ENCODE data around the gene MELK.
A peak's percentile ranks its signal among the peaks of the same experiment; 100 is the strongest.
"Not testable (repeated sequence)": the region's sequence is repeated elsewhere in the genome, so short reads cannot be mapped to it uniquely, and the experiment has no call there.

Gene MELK

GRCh38 chr9:36572515-36573418 is at the start of gene MELK:
TSS of gene MELK (plus strand) at chr9:36572895. CDS start at chr9:36581682, 8,787 bp downstream.
- H3K4me1 Mint-ChIP-seq (ENCODE audit: low read depth) = peaks cover 37% of the 10 kb centered on the region
- H3K27me3 Mint-ChIP-seq = no peaks in the 10 kb centered on the region
- H3K36me3 Mint-ChIP-seq (ENCODE audit: low read depth) = peaks cover 40% of the 10 kb centered on the region
- peak within 1 kb of the TSS; percentile 93 for H3K4me3 Mint-ChIP-seq
- DNase-seq = peak; percentile 93
- no peaks in the 10 kb centered on the region for H3K9me3 Mint-ChIP-seq
- peak within 1 kb of the TSS; percentile 87 for H3K27ac Mint-ChIP-seq

GRCh38 chr9:36530224-36530623 is 42.5 kb upstream of the MELK start:
- no peak for DNase-seq
- H3K27me3 Mint-ChIP-seq = no peaks in the 10 kb centered on the region
- peaks cover 2% of the 10 kb centered on the region for H3K9me3 Mint-ChIP-seq
- H3K27ac Mint-ChIP-seq = no peak overlapping the region
- no peak overlapping the region for H3K4me3 Mint-ChIP-seq
- H3K36me3 Mint-ChIP-seq (ENCODE audit: low read depth) = no peaks in the 10 kb centered on the region
- no peaks in the 10 kb centered on the region for H3K4me1 Mint-ChIP-seq (ENCODE audit: low read depth)

DNA sequence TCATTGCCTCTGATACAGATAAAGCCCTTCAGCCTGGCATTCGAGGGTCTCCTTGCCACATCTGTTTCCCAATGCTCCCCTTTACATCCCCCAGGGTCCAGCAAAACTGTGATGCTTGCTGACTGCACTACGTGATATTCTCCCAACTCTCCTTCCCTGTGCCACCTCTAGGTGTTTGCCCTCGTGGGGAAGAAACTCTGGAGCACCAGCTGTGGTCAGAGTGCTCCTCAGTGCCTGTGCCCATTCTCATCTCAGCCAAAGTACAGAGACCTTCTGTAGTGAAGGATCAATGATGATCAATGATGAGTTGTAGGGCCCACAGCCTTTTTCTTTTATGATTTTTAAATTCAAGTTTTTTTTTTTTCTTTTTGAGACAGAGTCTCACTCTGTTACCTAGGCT is 40.3 kb upstream of the MELK start:
- H3K36me3 Mint-ChIP-seq (ENCODE audit: low read depth) = no peaks in the 10 kb centered on the region
- H3K4me3 Mint-ChIP-seq = no peak overlapping the region
- H3K27me3 Mint-ChIP-seq = no peaks in the 10 kb centered on the region
- H3K27ac Mint-ChIP-seq = no peak overlapping the region
- H3K9me3 Mint-ChIP-seq = peaks cover 2% of the 10 kb centered on the region
- no peaks in the 10 kb centered on the region for H3K4me1 Mint-ChIP-seq (ENCODE audit: low read depth)
- no peak for DNase-seq

DNA sequence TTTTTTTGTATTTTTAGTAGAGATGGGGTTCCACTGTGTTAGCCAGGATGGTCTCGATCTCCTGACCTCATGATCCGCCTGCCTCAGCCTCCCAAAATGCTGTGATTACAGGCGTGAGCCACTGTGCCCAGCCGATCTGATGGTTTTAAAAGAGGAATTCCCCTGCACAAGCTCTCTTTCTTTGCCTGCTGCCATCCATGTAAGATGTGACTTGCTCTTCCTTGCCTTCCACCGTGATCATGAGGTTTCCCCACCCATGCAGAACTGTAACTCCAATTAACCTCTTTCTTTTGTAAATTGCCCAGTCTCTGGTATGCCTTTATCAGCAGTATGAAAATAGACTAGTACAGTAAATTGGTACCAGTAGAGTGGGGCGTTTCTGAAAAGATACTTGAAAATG is 39.0 kb upstream of the MELK start:
- DNase-seq; H3K4me1 Mint-ChIP-seq (ENCODE audit: low read depth); H3K36me3 Mint-ChIP-seq (ENCODE audit: low read depth); H3K9me3 Mint-ChIP-seq; H3K27me3 Mint-ChIP-seq; H3K4me3 Mint-ChIP-seq; H3K27ac Mint-ChIP-seq: not testable (repeated sequence)

GRCh38 chr9:36535107-36535506 is 37.6 kb upstream of the MELK start:
- no peak for DNase-seq
- no peak overlapping the region for H3K27ac Mint-ChIP-seq
- H3K9me3 Mint-ChIP-seq = peaks cover 2% of the 10 kb centered on the region
- H3K36me3 Mint-ChIP-seq (ENCODE audit: low read depth) = no peaks in the 10 kb centered on the region
- H3K4me1 Mint-ChIP-seq (ENCODE audit: low read depth) = peaks cover 3% of the 10 kb centered on the region
- H3K4me3 Mint-ChIP-seq = no peak overlapping the region
- no peaks in the 10 kb centered on the region for H3K27me3 Mint-ChIP-seq

DNA sequence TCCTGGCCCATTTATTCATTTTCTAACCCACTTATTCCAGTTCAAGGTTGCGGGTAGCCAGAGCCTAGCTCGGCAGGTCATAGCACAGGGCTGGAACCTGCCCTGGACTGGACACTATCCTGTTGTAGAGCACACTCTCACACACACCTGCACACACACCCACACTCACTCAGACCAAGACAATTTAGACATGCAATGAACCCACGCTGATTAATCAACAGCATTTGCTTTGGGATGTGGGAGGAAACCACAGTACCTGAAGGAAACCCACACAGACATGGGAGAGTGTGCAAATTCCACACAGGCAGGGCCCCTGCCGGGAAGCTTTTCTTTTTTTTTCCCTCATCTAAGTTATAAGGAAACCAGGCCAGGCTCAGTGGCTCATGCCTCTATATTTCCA is 34.8 kb upstream of the MELK start:
- DNase-seq = no peak
- H3K4me3 Mint-ChIP-seq = no peak overlapping the region
- no peaks in the 10 kb centered on the region for H3K36me3 Mint-ChIP-seq (ENCODE audit: low read depth)
- H3K9me3 Mint-ChIP-seq = peaks cover 2% of the 10 kb centered on the region
- peaks cover 3% of the 10 kb centered on the region for H3K4me1 Mint-ChIP-seq (ENCODE audit: low read depth)
- no peak overlapping the region for H3K27ac Mint-ChIP-seq
- no peaks in the 10 kb centered on the region for H3K27me3 Mint-ChIP-seq

DNA sequence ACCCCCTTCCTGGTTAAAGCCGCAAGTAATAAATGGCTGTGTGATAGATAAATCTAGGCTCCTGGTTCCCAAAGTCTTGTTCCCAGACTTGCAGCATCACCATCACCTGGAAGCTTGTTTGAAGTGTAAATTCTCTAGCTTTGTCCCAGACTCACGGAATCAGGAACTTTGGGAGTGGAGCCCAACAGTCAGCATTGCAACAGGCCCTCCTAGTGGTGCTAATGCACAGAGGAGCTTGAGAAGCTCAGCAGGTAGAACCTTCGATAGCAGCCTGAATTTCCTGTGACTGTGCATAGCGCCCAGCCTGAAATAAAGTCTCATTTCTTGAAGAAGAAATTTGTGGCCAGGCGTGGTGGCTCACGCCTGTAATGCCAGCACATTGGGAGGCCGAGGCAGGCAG is 30.3 kb upstream of the MELK start:
- no peaks in the 10 kb centered on the region for H3K36me3 Mint-ChIP-seq (ENCODE audit: low read depth)

GRCh38 chr9:36543916-36544315 is 28.8 kb upstream of the MELK start:
- no peak overlapping the region for H3K4me3 Mint-ChIP-seq
- H3K36me3 Mint-ChIP-seq (ENCODE audit: low read depth) = no peaks in the 10 kb centered on the region
- H3K4me1 Mint-ChIP-seq (ENCODE audit: low read depth) = peaks cover 3% of the 10 kb centered on the region
- H3K9me3 Mint-ChIP-seq = no peaks in the 10 kb centered on the region
- no peak for DNase-seq
- no peaks in the 10 kb centered on the region for H3K27me3 Mint-ChIP-seq
- H3K27ac Mint-ChIP-seq = no peak overlapping the region

More for the DNA sequence above, 30.3 kb upstream of the MELK start:
- Mint-ChIP-seq H3K27me3 (no peaks in the 10 kb centered on the region), H3K4me3 (no peak overlapping the region), H3K4me1 (ENCODE audit: low read depth) (peaks cover 3% of the 10 kb centered on the region), H3K27ac (no peak overlapping the region), H3K9me3 (no peaks in the 10 kb centered on the region)
- DNase-seq = no peak

DNA sequence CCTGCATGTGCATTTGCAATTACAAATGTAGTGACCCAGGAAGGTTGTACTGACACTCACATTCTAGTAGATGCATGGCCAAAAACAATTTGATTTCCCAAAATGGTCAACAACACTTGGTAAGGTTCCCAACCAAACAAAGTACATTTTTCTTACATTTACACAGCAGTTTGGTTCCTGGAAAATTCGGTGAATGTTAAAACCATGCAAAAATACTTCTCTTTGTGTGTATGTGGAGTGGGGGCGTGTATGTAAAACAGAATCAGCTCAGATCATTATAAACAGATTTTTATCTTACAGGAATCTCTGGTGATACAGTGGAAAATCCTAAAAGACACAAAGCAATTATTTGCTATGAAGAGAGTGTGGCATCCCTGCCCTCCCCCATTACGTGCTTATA is 25.1 kb upstream of the MELK start:
- no peaks in the 10 kb centered on the region for H3K9me3 Mint-ChIP-seq
- DNase-seq = no peak
- no peaks in the 10 kb centered on the region for H3K4me1 Mint-ChIP-seq (ENCODE audit: low read depth)
- H3K27ac Mint-ChIP-seq = no peak overlapping the region
- H3K4me3 Mint-ChIP-seq = no peak overlapping the region
- no peaks in the 10 kb centered on the region for H3K27me3 Mint-ChIP-seq
- H3K36me3 Mint-ChIP-seq (ENCODE audit: low read depth) = no peaks in the 10 kb centered on the region

DNA sequence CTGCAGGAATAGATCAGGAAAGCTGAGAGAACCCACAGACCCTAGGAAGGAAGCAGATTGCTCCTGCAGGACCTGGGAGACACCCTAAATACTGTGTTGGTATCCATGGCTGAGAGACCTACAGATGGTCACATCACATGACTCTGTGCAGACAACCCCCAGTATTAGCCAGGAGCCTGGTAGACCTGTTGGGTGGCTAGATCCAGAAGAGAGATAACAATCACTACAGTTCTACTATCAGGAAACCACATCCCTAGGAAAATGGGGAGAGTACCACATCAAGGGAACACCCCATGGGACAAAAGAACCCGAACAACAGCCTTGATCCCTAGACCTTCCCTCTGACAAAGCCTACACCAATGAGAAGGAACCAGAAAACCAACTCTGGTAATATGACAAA is 24.2 kb upstream of the MELK start:
- no peaks in the 10 kb centered on the region for H3K4me1 Mint-ChIP-seq (ENCODE audit: low read depth)
- no peaks in the 10 kb centered on the region for H3K27me3 Mint-ChIP-seq
- no peaks in the 10 kb centered on the region for H3K36me3 Mint-ChIP-seq (ENCODE audit: low read depth)
- no peaks in the 10 kb centered on the region for H3K9me3 Mint-ChIP-seq
- H3K4me3 Mint-ChIP-seq = no peak overlapping the region
- no peak for DNase-seq
- H3K27ac Mint-ChIP-seq = no peak overlapping the region

DNA sequence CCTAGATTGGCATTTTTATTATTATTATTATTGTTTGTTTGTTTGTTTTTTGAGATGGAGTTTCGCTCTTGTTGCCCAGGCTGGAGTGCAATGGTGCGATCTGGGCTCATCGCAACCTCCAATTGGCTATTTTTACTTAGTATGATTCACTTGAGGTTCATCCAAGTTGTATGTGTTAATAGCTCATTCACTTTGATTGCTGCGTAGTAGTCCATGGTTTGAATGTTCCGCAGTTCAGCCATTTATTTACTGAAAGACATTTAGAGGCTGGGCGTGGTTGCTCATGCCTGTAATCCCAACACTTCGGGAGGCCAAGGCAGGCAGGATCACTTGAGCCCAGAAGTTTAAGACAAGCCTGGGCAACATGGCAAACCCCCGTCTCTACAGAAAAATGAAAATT is 22.6 kb upstream of the MELK start:
- H3K9me3 Mint-ChIP-seq = no peaks in the 10 kb centered on the region
- no peaks in the 10 kb centered on the region for H3K4me1 Mint-ChIP-seq (ENCODE audit: low read depth)
- no peak overlapping the region for H3K4me3 Mint-ChIP-seq
- no peak overlapping the region for H3K27ac Mint-ChIP-seq
- no peak for DNase-seq
- no peaks in the 10 kb centered on the region for H3K27me3 Mint-ChIP-seq
- no peaks in the 10 kb centered on the region for H3K36me3 Mint-ChIP-seq (ENCODE audit: low read depth)

DNA sequence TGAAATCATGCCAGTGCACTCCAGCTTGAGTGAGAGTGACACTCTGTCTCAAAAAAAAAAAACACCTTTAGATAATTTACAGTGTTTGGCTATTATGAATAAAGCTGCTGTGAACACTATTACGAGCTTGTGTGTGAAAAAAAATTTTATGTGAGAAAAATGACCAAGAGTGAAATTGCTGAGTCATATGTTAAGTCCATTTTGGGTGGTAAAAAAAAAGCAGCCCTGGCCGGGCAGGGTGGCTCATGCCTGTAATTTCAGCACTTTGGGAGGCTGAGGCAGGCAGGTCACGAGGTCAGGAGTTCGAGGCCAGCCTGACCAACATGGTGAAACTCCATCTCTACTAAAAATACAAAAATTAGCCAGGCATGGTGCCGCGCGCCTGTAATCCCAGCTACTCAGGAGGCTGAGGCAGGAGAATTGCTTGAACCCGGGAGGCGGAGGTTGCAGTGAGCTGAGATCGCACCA is 22.0 kb upstream of the MELK start:
- not testable (repeated sequence) for H3K27ac Mint-ChIP-seq; H3K9me3 Mint-ChIP-seq; H3K4me3 Mint-ChIP-seq; H3K4me1 Mint-ChIP-seq (ENCODE audit: low read depth); H3K36me3 Mint-ChIP-seq (ENCODE audit: low read depth); H3K27me3 Mint-ChIP-seq; DNase-seq

GRCh38 chr9:36551129-36551528 is 21.6 kb upstream of the MELK start:
- Mint-ChIP-seq H3K27ac (no peak overlapping the region), H3K27me3 (no peaks in the 10 kb centered on the region), H3K4me3 (no peak overlapping the region), H3K36me3 (ENCODE audit: low read depth) (no peaks in the 10 kb centered on the region), H3K9me3 (no peaks in the 10 kb centered on the region), H3K4me1 (ENCODE audit: low read depth) (peaks cover 2% of the 10 kb centered on the region)
- no peak for DNase-seq

GRCh38 chr9:36551910-36552309 is 20.8 kb upstream of the MELK start:
- H3K27me3 Mint-ChIP-seq = no peaks in the 10 kb centered on the region
- H3K36me3 Mint-ChIP-seq (ENCODE audit: low read depth) = no peaks in the 10 kb centered on the region
- H3K4me3 Mint-ChIP-seq = no peak overlapping the region
- DNase-seq = no peak
- peaks cover 2% of the 10 kb centered on the region for H3K4me1 Mint-ChIP-seq (ENCODE audit: low read depth)
- no peak overlapping the region for H3K27ac Mint-ChIP-seq
- no peaks in the 10 kb centered on the region for H3K9me3 Mint-ChIP-seq

- no peaks in the 10 kb centered on the region for H3K36me3 Mint-ChIP-seq (ENCODE audit: low read depth)
- no peak overlapping the region for H3K27ac Mint-ChIP-seq
- no peaks in the 10 kb centered on the region for H3K9me3 Mint-ChIP-seq
- H3K4me3 Mint-ChIP-seq = no peak overlapping the region
- no peaks in the 10 kb centered on the region for H3K27me3 Mint-ChIP-seq
- no peak for DNase-seq
- H3K4me1 Mint-ChIP-seq (ENCODE audit: low read depth) = peaks cover 2% of the 10 kb centered on the region
Measured at GRCh38 chr9:36559036-36559695, 13.5 kb upstream of the MELK start.

Measured in activated T-cell treated with anti-CD3 and anti-CD28 coated beads, Interleukin-2, amount 50 U/mL, for 24 hours (primary cell).